EH (cell line): ENCODE data around the gene DGCR6L.
"Not testable (repeated sequence)": the region's sequence is repeated elsewhere in the genome, so short reads cannot be mapped to it uniquely, and the experiment has no call there.

Experiments used
- DNase-seq: peaks from one replicate; pipeline ENCODE4 v3.0.0-alpha.2; 2015; ENCODE audit warnings: low read depth

DGCR6L gene

GRCh38 chr22:20291604-20292063, 28.2 kb downstream of the DGCR6L start:
- DNase-seq, result no peak

GRCh38 chr22:20291249-20291586, 28.6 kb downstream of the DGCR6L start:
- DNase-seq, result no peak

GRCh38 chr22:20290578-20291248, 29.1 kb downstream of the DGCR6L start:
- no peak for DNase-seq

GRCh38 chr22:20290045-20290392, 29.8 kb downstream of the DGCR6L start:
- no peak for DNase-seq

GRCh38 chr22:20289182-20290044, 30.4 kb downstream of the DGCR6L start:
- not testable (repeated sequence) for DNase-seq

GRCh38 chr22:20286784-20287423, 33.0 kb downstream of the DGCR6L start:
- DNase-seq, result not testable (repeated sequence)

- not testable (repeated sequence) for DNase-seq
These were observed 33.6 kb downstream of the DGCR6L start for GRCh38 chr22:20286312-20286660.

- peak; percentile 62 for DNase-seq
These were observed 34.2 kb downstream of the DGCR6L start for GRCh38 chr22:20285473-20286311.

- no peak for DNase-seq
These were observed 35.3 kb downstream of the DGCR6L start for GRCh38 chr22:20284471-20285086.

- no peak for DNase-seq
These were observed 36.2 kb downstream of the DGCR6L start for GRCh38 chr22:20283674-20284066.

GRCh38 chr22:20282901-20283673, 36.8 kb downstream of the DGCR6L start:
- no peak for DNase-seq

- DNase-seq, result no peak
These were observed 38.0 kb downstream of the DGCR6L start for GRCh38 chr22:20281891-20282290.

GRCh38 chr22:20281473-20281872, 38.4 kb downstream of the DGCR6L start:
- not testable (repeated sequence) for DNase-seq

- DNase-seq, result no peak
These were observed 39.0 kb downstream of the DGCR6L start for GRCh38 chr22:20280866-20281265.

- DNase-seq, result not testable (repeated sequence)
These were observed 39.7 kb downstream of the DGCR6L start for GRCh38 chr22:20280163-20280562.

GRCh38 chr22:20279662-20280134, 40.2 kb downstream of the DGCR6L start:
- DNase-seq, result peak; percentile 58

GRCh38 chr22:20278726-20279490, 41.0 kb downstream of the DGCR6L start:
- not testable (repeated sequence) for DNase-seq

GRCh38 chr22:20277936-20278635, 41.8 kb downstream of the DGCR6L start:
- not testable (repeated sequence) for DNase-seq

- no peak for DNase-seq
These were observed 43.4 kb downstream of the DGCR6L start for GRCh38 chr22:20276468-20276867.
